K562 (cell line): ENCODE measurements around the gene DPM2.

ENCODE experiments used
- ATF2 ChIP-seq: sonication (generic); formaldehyde crosslinking; IDR thresholded peaks from 2 replicates; pipeline ENCODE4 v1.8.1; 2022; ENCODE audit warnings: missing genetic modification reagents
- BCL6 ChIP-seq: fragments of 250-450 bp; sonication (Bioruptor Pico); IDR thresholded peaks from 2 replicates; pipeline ENCODE4 v1.4.0; 2020
- CTCF ChIP-seq, 3 experiments: IDR thresholded peaks in 2 of 3; conservative IDR thresholded peaks in 1 of 3; 2 replicates each; pipeline ENCODE4 v1.5.1; 2011 to 2012; ENCODE audit warnings: low read length in 3 of 3, mild to moderate bottlenecking in 3 of 3, control low read depth in 2 of 3, improper control_type of control experiment in 1 of 3, inconsistent platforms in 1 of 3, low read depth in 1 of 3, mixed read lengths in 1 of 3, moderate library complexity in 1 of 3; ENCODE audit not compliant: insufficient read depth in 2 of 3
- E2F1 ChIP-seq: sonication (generic); formaldehyde crosslinking; IDR thresholded peaks from 2 replicates; pipeline ENCODE4 v1.8.1; 2023; ENCODE audit warnings: mild to moderate bottlenecking, missing genetic modification reagents, moderate library complexity
- ESRRA ChIP-seq: fragments of 450-650 bp; IDR thresholded peaks from 2 replicates; pipeline ENCODE4 v1.6.1; 2014; ENCODE audit warnings: low read depth, mild to moderate bottlenecking, moderate library complexity, borderline replicate concordance
- HDAC6 ChIP-seq: IDR thresholded peaks from 2 replicates; pipeline ENCODE4 v1.6.1; 2012; ENCODE audit warnings: low read depth, mild to moderate bottlenecking, control low read depth, inconsistent platforms, low read length, moderate library complexity
- SMARCC2 ChIP-seq: fragments of 450-650 bp; IDR thresholded peaks from 2 replicates; pipeline ENCODE4 v1.6.1; 2017; ENCODE audit warnings: antibody characterized with exemption, moderate library complexity, mild to moderate bottlenecking, low read depth
- SNRNP70 ChIP-seq: fragments of 200-400 bp; formaldehyde crosslinking; optimal IDR thresholded peaks from 2 replicates; pipeline ENCODE3; 2017; ENCODE audit warnings: low read depth, low read length
- TCF3 ChIP-seq: sonication (generic); formaldehyde crosslinking; IDR thresholded peaks from 2 replicates; pipeline ENCODE4 v1.4.0; 2020; ENCODE audit warnings: mild to moderate bottlenecking, missing genetic modification reagents
- ZC3H8 ChIP-seq: fragments of 450-650 bp; IDR thresholded peaks from 2 replicates; pipeline ENCODE4 v1.6.1; 2017
- ZNF175 ChIP-seq: fragments of 200-800 bp; sonication (Bioruptor generic); IDR thresholded peaks from 2 replicates; pipeline ENCODE4 v1.6.1; 2016; ENCODE audit warnings: low read depth, mild to moderate bottlenecking, missing genetic modification characterization, missing compliant biosample characterization
- ZNF347 ChIP-seq: fragments of 450-650 bp; formaldehyde crosslinking; IDR thresholded peaks from 2 replicates; pipeline ENCODE4 v1.4.0; 2020; ENCODE audit warnings: low read depth, mild to moderate bottlenecking, moderate library complexity
- ZNF717 ChIP-seq: fragments of 250-450 bp; sonication (Bioruptor Pico); IDR thresholded peaks from 2 replicates; pipeline ENCODE4 v1.5.0; 2021

GRCh38 chr9:127974769-127975261 is 37.2 kb upstream of the DPM2 start:
- TF ChIP-seq HDAC6 (no peak), SMARCC2 (no peak), ESRRA (no peak), ATF2 (CRISPR knock-in tag) (no peak), CTCF (IDR thresholded peaks at IDR 0.05 in 2 of 3, conservative IDR thresholded peaks at IDR 0.05 in 1 of 3; ENCODE audit: insufficient read depth in 2 of 3, low read depth in 1 of 3, low read length in 3 of 3) (no peak), E2F1 (no peak), ZNF347 (CRISPR knock-in tag) (no peak), ZNF175 (no peak), ZC3H8 (no peak), BCL6 (CRISPR knock-in tag) (no peak), ZNF717 (CRISPR knock-in tag) (no peak), TCF3 (CRISPR knock-in tag) (no peak), SNRNP70 (no peak)
